H1 (cell line): ENCODE results near the gene FGGY.

Source experiments
- CTCF ChIP-seq, 3 experiments: IDR thresholded peaks; 1 replicate in 2 of 3; 2 replicates in 1 of 3; pipeline versions ENCODE4 v1.5.1 to v1.6.1; 2011; ENCODE audit warnings: low read length in 3 of 3, mild to moderate bottlenecking in 3 of 3, inconsistent platforms in 2 of 3, low read depth in 1 of 3, moderate library complexity in 1 of 3; ENCODE audit not compliant: insufficient read depth in 1 of 3; ENCODE audit errors: control extremely low read depth in 1 of 3
- EZH2 ChIP-seq: fragments of 200-600 bp; sonication (generic); IDR thresholded peaks from 2 replicates; pipeline ENCODE4 v1.7.1; 2012; ENCODE audit warnings: low read depth, mild to moderate bottlenecking, moderate library complexity, low read length, inconsistent platforms; ENCODE audit not compliant: severe bottlenecking
- GABPA ChIP-seq: IDR thresholded peaks from 2 replicates; pipeline ENCODE4 v1.6.1; 2011; ENCODE audit warnings: mild to moderate bottlenecking, low read length, moderate library complexity, borderline replicate concordance; ENCODE audit not compliant: insufficient read depth
- POLR2A ChIP-seq, 2 experiments: IDR thresholded peaks; 1 replicate in 1 of 2; 2 replicates in 1 of 2; pipeline ENCODE4 v1.6.1; 2011; ENCODE audit warnings: low read depth in 2 of 2, low read length in 2 of 2, mild to moderate bottlenecking in 2 of 2; ENCODE audit errors: control extremely low read depth in 1 of 2
- RAD21 ChIP-seq, 2 experiments: IDR thresholded peaks in 1 of 2; conservative IDR thresholded peaks in 1 of 2; 2 replicates each; pipeline ENCODE4 v1.6.1; 2011; ENCODE audit warnings: low read depth in 2 of 2, low read length in 2 of 2, improper control_type of control experiment in 1 of 2, inconsistent platforms in 1 of 2, mild to moderate bottlenecking in 1 of 2, moderate library complexity in 1 of 2
- RXRA ChIP-seq: IDR thresholded peaks from 2 replicates; pipeline ENCODE4 v1.6.1; 2011; ENCODE audit warnings: low read depth, mild to moderate bottlenecking, low read length, moderate library complexity; ENCODE audit not compliant: insufficient read depth
- SAP30 ChIP-seq: fragments of 300-600 bp; sonication (generic); IDR thresholded peaks from 2 replicates; pipeline ENCODE4 v1.7.1; 2012; ENCODE audit warnings: low read length, moderate library complexity, mild to moderate bottlenecking, inconsistent platforms; ENCODE audit not compliant: insufficient read depth, insufficient replicate concordance
- USF2 ChIP-seq: IDR thresholded peaks from 2 replicates; pipeline ENCODE4 v1.6.1; 2011; ENCODE audit warnings: low read length, improper control_type of control experiment
- YY1 ChIP-seq: IDR thresholded peaks from 2 replicates; pipeline ENCODE4 v1.6.1; 2011; ENCODE audit warnings: low read depth, mild to moderate bottlenecking, low read length

GRCh38 chr1:59258412-59259032 is 38.4 kb upstream of the FGGY start:
- TF ChIP-seq RAD21 (IDR thresholded peaks at IDR 0.05 in 1 of 2, conservative IDR thresholded peaks at IDR 0.05 in 1 of 2; ENCODE audit: low read depth in 2 of 2, low read length in 2 of 2) (no peak), USF2 (no peak), CTCF (IDR thresholded peaks at IDR 0.05; ENCODE audit: control extremely low read depth in 1 of 3, insufficient read depth in 1 of 3, low read depth in 1 of 3, low read length in 3 of 3) (no peak), GABPA (no peak), POLR2A (IDR thresholded peaks at IDR 0.05; ENCODE audit: control extremely low read depth in 1 of 2, low read depth in 2 of 2, low read length in 2 of 2) (no peak), YY1 (no peak), RXRA (no peak), EZH2 (no peak), SAP30 (no peak)
